A549 treated with AZD9567 at 1 μM for 4 hours (cell line): ENCODE data around the gene PANK4. TPM values are rescaled to one million over a fixed set of nuclear protein-coding genes. Genes with fewer than 3 reads are reported as not detected.

Experiments
- total RNA-seq: library from RNA; stranded (reverse); fragments of 200-300 nt; extraction: Qiagen RNA extraction; gene quantifications from 5 replicates; pipeline ENCODE4 v1.2.3, GENCODE V29; 2022; ENCODE audit not compliant: insufficient read depth

Gene PANK4
- total RNA-seq, result 8.1 to 13.2 TPM (median 11.9 TPM) in 5 replicates

GRCh38 chr1:2525920-2526823 is at the start of gene PANK4:
Gene PANK4, minus strand, starts transcription at chr1:2526596. Its CDS starts 9 bp downstream, at chr1:2526587.

DNA sequence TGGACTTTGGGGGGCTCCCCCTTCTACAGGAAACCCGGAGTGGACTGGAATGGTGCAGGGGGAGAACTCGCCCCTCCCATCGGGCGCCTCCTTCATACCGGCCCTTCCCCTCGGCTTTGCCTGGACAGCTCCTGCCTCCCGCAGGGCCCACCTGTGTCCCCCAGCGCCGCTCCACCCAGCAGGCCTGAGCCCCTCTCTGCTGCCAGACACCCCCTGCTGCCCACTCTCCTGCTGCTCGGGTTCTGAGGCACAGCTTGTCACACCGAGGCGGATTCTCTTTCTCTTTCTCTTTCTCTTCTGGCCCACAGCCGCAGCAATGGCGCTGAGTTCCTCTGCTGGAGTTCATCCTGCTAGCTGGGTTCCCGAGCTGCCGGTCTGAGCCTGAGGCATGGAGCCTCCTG is 29.9 kb upstream of the PANK4 start, which contains the start of gene TNFRSF14:
TNFRSF14 (plus strand) TSS at position 95 of the 401 bp plus-strand sequence; CDS start at position 389, 294 bp downstream.

DNA sequence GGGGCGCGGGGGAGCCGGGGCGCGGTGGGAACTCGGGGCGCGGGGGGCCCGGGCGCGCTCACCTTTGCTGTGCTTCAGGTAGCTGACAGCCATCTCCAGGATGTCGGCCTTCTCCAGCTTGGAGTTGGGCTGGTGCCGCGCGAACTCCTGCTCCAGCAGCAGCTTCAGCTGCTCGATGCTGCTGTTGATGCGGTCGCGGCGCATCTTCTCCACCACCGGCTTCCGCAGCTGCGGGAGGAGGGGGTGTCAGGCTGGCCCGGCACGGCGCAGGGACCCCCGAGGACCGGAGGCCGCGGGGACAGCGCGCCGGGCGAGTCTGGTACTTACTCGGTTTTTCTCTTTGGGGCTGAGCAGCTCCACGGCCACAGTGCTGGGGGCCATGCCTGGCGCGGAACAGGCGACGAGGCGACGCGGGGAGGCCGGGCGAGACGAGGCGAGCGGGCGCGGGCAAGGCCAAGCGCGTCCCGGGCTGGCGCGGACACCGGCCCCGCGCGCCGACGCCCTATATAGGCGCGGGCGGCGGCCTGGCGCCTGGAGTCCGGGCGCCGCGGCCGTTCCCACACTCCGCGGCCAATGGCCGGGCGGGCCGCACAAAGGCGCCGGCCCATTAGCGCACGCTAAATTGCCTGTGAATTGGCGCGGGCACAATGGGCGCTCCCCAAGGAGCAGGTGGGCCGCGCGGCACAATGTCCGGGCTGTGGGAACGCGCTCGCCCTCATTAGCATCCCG is 3.6 kb upstream of the PANK4 start, which contains the start of gene HES5:
HES5 (minus strand) TSS at position 480 of the 729 bp plus-strand sequence; CDS start at position 381, 99 bp downstream.

GRCh38 chr1:2476061-2476999 is 50.1 kb downstream of the PANK4 start, which contains the start of gene PLCH2:
Gene PLCH2, plus strand, starts transcription at chr1:2476289. Its CDS starts 300 bp downstream, at chr1:2476589.

Other genes starting within 250 kb of the PANK4 start
- 3.7 to 6.7 TPM (median 6.4 TPM) in 5 replicates for gene MORN1, start 135.0 kb downstream of the PANK4 start, total RNA-seq
- 78.9 to 122 TPM (median 120 TPM) in 5 replicates for gene RER1, start 134.8 kb downstream of the PANK4 start, total RNA-seq
- 12.3 to 25.0 TPM (median 23.0 TPM) in 5 replicates for gene PEX10, start 114.0 kb downstream of the PANK4 start, total RNA-seq
- 0.22 to 0.31 TPM (median 0.24 TPM) in 4 of 5 replicates, not detected in the other for gene PLCH2, start 50.3 kb downstream of the PANK4 start, total RNA-seq
- not detected in 5 replicates for gene HES5, start 3.7 kb upstream of the PANK4 start, total RNA-seq
- 0.08 to 0.22 TPM (median 0.16 TPM) in 4 of 5 replicates, not detected in the other for gene TNFRSF14, start 29.8 kb upstream of the PANK4 start, total RNA-seq
- gene PRXL2B, start 60.2 kb upstream of the PANK4 start, total RNA-seq, result 20.4 to 26.5 TPM (median 25.0 TPM) in 5 replicates
- gene MMEL1, start 106.4 kb upstream of the PANK4 start, total RNA-seq, result 0.08 to 0.20 TPM in 2 of 5 replicates, not detected in the others